HepG2 (cell line): Measurements from ENCODE around the gene PHF21B.

ENCODE experiments used
- ARNT ChIP-seq: fragments of 450-650 bp; IDR thresholded peaks from 2 replicates; pipeline ENCODE4 v1.6.1; 2017
- BRCA1 ChIP-seq: sonication (generic); formaldehyde crosslinking; IDR thresholded peaks from 2 replicates; pipeline ENCODE4 v1.4.0; 2020; ENCODE audit warnings: missing genetic modification reagents
- CBFB ChIP-seq: sonication (generic); formaldehyde crosslinking; IDR thresholded peaks from 2 replicates; pipeline ENCODE4 v1.4.0; 2020; ENCODE audit warnings: missing genetic modification reagents
- CBX2 ChIP-seq, 2 experiments: fragments of 200-600 bp in 1 of 2; sonication (generic); formaldehyde crosslinking in 1 of 2; IDR thresholded peaks; 2 replicates each; pipeline versions ENCODE4 v1.7.0 to v1.8.1; 2018 to 2022; ENCODE audit warnings: low read depth in 2 of 2, low read length in 1 of 2, mild to moderate bottlenecking in 1 of 2, missing genetic modification reagents in 1 of 2
- CTCF ChIP-seq: sonication (generic); formaldehyde crosslinking; IDR thresholded peaks from 2 replicates; pipeline ENCODE4 v1.5.0; 2020; ENCODE audit warnings: mild to moderate bottlenecking, missing genetic modification reagents, moderate library complexity
- EZH2 ChIP-seq: conservative IDR thresholded peaks from 2 replicates; pipeline ENCODE4 v1.6.1; 2012; ENCODE audit warnings: mild to moderate bottlenecking, low read depth, low read length, moderate library complexity
- NFE2L1 ChIP-seq: sonication (generic); formaldehyde crosslinking; IDR thresholded peaks from 2 replicates; pipeline ENCODE4 v1.4.0; 2020; ENCODE audit warnings: missing genetic modification reagents, mild to moderate bottlenecking, borderline replicate concordance
- NR2C2 ChIP-seq: sonication (generic); formaldehyde crosslinking; IDR thresholded peaks from 2 replicates; pipeline ENCODE4 v1.4.0; 2020; ENCODE audit warnings: missing genetic modification reagents, mild to moderate bottlenecking, moderate library complexity, borderline replicate concordance
- POLR2A ChIP-seq, 2 experiments: IDR thresholded peaks; 2 replicates each; pipeline ENCODE4 v1.6.1; 2011; ENCODE audit warnings: low read depth in 2 of 2, low read length in 2 of 2, mild to moderate bottlenecking in 1 of 2, moderate library complexity in 1 of 2; ENCODE audit not compliant: insufficient read depth in 1 of 2
- SATB2 ChIP-seq: sonication (generic); formaldehyde crosslinking; IDR thresholded peaks from 2 replicates; pipeline ENCODE4 v1.5.0; 2020; ENCODE audit warnings: missing genetic modification reagents
- ZFP37 ChIP-seq: sonication (generic); formaldehyde crosslinking; IDR thresholded peaks from 2 replicates; pipeline ENCODE4 v1.4.0; 2020; ENCODE audit warnings: missing genetic modification reagents, borderline replicate concordance
- TF ChIP-seq, protein P1 (sequence below): sonication (generic); formaldehyde crosslinking; IDR thresholded peaks from 2 replicates; pipeline ENCODE4 v1.5.0; 2020; ENCODE audit warnings: mild to moderate bottlenecking, missing genetic modification reagents

DNA sequence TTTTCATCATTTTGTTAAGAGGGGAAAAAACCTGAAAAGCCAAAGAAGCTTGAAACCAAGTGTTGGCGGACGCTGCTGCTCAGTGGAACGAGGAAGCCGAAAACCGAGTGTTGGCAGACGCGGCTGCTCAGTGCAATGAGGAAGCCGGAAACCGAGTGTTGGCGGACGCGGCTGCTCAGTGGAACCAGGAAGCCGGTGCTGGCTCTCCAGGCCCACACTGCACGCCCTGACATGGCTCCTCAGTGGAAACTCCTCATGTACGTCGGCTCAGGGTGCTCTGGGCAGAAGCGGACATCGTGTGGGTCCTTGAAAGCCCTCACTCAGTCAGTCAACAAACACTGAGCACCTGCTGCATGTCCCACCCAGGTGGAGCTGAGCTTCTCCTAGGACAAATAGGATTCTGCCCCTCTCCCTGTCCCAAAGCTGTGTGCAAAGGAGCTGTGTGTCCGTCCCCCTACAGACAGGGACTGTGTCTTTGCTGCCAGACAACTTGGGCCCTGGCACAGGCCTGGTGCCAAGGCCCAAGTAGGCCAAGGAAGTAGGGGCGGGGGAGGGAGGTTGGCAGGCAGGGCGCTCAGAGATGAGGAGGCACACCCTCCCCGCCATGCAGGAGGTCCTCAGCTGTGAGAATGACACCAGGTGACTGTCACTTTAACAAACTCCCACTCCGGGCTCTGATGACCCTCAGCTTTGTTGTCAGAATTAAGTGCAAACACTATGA, 37.3 kb downstream of the PHF21B start:
- TF ChIP-seq CBX2 (IDR thresholded peaks at IDR 0.05; ENCODE audit: low read depth, low read length) = no peak
- no peak for TF ChIP-seq CBX2 (CRISPR knock-in tag; IDR thresholded peaks at IDR 0.05; ENCODE audit: low read depth)
- no peak for TF ChIP-seq CTCF (CRISPR knock-in tag)
- no peak for TF ChIP-seq SATB2 (CRISPR knock-in tag)
- TF ChIP-seq POLR2A (IDR thresholded peaks at IDR 0.05; ENCODE audit: insufficient read depth in 1 of 2, low read depth in 2 of 2, low read length in 2 of 2) = no peak
- TF ChIP-seq EZH2 = no peak
- TF ChIP-seq NFE2L1 (CRISPR knock-in tag) = no peak
- no peak for TF ChIP-seq ARNT
- TF ChIP-seq NR2C2 = no peak
- no peak for TF ChIP-seq CBFB (CRISPR knock-in tag)
- TF ChIP-seq, protein P1, sequence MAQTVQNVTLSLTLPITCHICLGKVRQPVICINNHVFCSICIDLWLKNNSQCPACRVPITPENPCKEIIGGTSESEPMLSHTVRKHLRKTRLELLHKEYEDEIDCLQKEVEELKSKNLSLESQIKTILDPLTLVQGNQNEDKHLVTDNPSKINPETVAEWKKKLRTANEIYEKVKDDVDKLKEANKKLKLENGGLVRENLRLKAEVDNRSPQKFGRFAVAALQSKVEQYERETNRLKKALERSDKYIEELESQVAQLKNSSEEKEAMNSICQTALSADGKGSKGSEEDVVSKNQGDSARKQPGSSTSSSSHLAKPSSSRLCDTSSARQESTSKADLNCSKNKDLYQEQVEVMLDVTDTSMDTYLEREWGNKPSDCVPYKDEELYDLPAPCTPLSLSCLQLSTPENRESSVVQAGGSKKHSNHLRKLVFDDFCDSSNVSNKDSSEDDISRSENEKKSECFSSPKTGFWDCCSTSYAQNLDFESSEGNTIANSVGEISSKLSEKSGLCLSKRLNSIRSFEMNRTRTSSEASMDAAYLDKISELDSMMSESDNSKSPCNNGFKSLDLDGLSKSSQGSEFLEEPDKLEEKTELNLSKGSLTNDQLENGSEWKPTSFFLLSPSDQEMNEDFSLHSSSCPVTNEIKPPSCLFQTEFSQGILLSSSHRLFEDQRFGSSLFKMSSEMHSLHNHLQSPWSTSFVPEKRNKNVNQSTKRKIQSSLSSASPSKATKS (CRISPR knock-in tag) = no peak
- TF ChIP-seq ZFP37 (CRISPR knock-in tag) = no peak
- no peak for TF ChIP-seq BRCA1 (CRISPR knock-in tag)
